Lung microvascular endothelial cell (primary cell): ENCODE measurements around the gene SLX4. TPM values are rescaled to one million over a fixed set of nuclear protein-coding genes. Genes with fewer than 3 reads are reported as not detected.

ENCODE experiments used
- DNase-seq, 2 donors: peaks; one replicate each; pipeline versions ENCODE4 v3.0.0 to v3.0.0-alpha.2; 2010; ENCODE audit warnings: low read depth in 2 of 2
- total RNA-seq: library from RNA; depleted of rRNA; stranded (reverse); fragments of >200 nt; gene quantifications from 2 replicates; pipeline ENCODE4 v1.2.1, GENCODE V29; 2014

Gene SLX4
- total RNA-seq, 1 donor from 2014 or later: 1.8 TPM

DNA sequence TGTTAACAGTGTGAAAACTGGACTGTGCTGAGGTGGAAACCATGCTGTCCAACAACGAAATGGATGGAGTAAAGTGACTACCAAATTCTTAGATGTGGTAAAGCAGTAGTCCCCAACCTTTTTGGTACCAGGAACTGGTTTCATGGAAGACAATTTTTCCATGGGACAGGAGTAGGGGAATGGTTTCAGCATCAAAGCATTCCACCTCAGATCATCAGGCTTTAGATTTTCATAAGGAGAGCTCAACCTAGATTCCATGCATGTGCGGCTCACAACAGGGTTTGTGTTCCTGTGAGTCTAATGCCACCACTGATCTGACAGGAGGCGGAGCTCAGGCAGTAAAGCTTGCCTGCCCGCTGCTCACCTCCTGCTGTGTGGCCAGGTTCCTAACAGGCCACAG, 11.5 kb downstream of the SLX4 start:
- DNase-seq: no peak

- no peak for DNase-seq
Observed at GRCh38 chr16:3599121-3599520, 12.3 kb downstream of the SLX4 start.

DNA sequence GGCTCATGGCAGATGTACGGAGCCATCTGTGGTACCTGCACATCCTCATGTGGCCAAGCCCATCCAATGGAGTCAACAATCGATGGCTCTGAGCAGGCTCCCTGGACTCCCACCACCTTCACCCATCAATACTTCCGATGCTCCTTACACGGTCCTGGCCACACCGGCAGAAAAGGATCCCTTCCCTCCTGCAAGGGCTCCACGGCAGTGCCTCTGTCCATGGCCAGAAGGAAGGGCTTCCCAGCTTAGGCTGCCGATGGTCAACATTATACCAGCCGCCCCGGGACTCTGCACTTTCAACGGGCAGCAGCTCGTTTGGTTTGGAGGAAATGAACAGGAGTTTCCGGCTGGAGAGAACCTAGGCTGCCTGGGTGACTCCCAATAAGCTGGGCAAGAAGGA, 13.2 kb downstream of the SLX4 start:
- DNase-seq: no peak

DNA sequence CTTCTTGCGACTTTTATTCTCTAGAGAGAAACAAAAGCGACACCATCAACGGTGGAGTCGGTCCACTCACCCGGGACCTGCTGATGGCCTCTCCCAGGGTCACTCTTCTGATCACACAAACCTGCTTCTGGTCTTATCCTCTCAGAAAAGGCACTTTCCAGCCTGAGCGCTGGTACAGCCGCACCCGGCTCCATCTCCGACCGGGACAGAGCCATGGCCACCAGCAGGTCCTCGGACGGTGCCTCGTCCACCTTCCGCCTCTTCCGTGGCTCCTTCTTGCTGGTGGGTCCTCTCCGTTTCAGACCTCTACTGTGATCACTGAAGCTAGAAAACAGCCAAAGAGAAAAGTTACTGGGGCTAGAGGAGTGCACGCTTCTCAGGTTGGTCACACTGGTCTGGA, 13.7 kb downstream of the SLX4 start:
- DNase-seq: no peak

DNA sequence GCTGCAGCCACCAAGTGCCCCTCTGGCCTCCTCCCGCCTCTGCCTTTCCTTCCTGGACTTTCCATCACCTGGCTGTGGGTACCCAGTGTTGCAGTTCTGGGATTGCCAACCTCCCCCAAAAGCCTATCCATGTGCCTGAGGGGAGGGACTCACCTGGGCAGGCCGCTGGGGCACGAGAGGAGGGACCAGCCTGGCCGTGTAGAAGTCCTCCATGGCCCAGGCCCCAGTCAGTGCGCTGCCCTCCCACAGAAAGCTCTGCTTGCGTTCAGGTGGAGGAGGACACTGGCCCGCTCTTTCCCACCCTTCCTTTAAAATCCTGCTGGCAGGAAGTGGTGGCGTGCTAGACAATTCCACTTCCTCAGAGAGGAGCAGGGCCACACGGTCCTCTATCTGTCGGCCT, 14.2 kb downstream of the SLX4 start:
- DNase-seq: no peak

DNA sequence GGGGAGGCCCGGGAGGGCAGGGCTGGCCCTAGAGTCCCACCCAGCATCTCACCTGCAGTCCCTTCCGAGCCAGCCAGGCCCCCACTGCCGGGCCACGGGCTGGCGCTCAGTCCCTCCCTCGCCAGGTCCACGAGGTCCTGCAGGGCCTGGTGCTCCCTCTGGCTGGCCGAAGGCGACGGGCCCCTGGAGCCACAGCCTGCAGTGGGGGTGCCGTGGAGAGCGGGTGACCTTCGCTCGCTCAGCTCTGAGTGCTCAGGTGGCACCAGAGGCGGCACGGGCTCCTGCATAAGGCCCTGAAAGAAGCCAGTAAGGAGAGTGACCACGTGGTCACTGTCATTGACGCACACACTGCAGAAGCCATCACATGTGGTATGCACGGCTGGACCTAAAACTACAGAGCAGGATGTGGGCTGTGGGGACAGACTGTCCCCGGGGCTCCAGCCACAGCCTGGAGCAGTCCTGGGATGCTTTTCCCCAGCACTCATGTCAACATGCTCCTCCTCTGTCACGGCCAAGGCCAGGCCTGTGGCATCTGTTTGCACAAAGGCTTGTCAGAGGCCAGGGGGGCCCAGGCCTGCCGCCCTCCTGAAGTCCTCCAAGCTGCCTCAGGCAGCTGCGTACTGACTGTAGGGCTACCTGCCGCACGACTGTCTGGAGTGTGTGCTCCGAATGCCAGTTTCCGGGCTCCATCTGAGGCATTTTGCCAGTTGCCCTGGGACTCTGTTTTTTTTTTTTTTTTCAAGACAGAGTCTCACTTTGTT, 15.1 kb downstream of the SLX4 start:
- no peak for DNase-seq

DNA sequence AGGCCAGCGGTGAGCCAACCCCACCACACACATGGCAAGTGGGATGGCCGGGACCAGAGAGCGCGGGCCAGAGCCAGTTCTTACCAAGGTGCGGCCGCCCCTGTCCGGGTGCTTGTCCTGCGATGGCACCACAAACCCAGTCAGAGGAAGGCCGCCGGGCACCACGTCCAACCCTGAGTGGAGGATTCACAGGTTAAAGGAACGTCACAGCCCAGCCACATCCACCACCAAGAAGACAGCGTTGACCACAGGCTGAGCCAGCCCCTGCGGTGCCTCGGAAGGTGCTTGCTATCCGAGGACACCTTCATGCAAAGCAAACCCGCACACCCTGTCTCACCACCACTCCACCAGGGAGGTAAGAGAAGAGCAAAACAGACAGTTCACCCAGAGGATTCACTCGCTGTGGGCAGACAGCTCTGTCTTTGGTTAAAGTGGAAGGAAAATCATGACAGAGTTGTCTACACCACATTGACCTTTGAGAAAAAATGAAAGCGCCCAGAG, 15.8 kb downstream of the SLX4 start:
- no peak for DNase-seq

GRCh38 chr16:3595110-3595486, 16.3 kb downstream of the SLX4 start:
- DNase-seq: no peak

- no peak for DNase-seq
Observed at GRCh38 chr16:3594316-3595109, 16.9 kb downstream of the SLX4 start.

DNA sequence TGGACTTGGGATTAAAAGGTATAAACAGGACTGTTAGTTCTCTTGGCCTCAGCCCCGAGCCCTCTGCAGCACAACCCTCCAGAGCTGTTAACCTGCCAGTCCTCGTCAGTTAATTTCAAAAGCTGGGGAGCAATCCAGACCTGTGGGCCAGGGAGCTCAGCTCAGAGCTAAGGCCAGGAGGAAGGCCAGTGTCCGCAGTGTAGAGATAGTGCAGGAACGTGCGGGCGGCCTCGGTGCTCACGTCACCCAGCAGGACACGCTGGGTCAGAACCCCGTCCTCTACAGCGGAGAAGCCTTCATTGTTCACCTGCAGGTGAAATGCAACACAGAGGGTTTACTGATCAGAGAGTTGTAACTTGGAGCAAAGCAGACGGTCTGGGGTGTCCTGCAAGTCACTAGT, 18.8 kb downstream of the SLX4 start:
- DNase-seq: no peak

GRCh38 chr16:3591991-3592390, 19.4 kb downstream of the SLX4 start:
- DNase-seq: no peak

GRCh38 chr16:3591436-3591803, 20.0 kb downstream of the SLX4 start:
- DNase-seq: no peak

DNA sequence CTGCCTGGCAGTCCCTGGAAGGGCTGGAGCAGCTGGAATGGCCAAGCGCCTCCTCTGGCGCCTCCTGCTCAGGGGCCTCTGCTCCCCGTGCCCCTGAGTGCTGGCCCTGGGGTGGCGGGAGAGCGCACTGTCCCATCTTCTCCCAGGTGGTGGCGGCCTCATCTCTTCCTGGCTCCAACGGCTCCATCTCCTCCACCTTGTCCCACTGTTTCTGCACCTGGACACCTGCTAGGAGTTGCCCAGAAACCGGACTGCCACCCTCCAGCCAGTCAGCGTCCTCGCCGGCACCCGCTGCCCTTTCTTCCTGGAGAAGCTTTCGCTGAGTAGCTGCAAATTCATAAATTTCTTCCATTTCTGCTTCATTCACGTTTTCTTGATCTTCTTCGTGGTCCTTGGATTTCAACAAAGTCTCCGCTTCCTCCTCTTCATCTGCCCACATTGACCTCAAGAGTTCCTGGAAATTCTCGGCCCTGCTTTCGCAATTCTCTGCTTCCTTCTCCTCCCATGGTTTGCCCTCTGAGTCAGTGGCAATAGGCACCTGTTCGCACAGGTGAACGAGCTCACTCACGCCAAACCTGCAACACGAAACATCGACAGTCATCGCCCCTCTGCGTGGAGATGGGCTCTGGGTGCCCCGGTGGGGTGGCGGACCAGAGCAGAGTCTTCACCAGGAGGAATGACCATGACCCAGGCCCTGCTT, 20.5 kb downstream of the SLX4 start:
- no peak for DNase-seq

DNA sequence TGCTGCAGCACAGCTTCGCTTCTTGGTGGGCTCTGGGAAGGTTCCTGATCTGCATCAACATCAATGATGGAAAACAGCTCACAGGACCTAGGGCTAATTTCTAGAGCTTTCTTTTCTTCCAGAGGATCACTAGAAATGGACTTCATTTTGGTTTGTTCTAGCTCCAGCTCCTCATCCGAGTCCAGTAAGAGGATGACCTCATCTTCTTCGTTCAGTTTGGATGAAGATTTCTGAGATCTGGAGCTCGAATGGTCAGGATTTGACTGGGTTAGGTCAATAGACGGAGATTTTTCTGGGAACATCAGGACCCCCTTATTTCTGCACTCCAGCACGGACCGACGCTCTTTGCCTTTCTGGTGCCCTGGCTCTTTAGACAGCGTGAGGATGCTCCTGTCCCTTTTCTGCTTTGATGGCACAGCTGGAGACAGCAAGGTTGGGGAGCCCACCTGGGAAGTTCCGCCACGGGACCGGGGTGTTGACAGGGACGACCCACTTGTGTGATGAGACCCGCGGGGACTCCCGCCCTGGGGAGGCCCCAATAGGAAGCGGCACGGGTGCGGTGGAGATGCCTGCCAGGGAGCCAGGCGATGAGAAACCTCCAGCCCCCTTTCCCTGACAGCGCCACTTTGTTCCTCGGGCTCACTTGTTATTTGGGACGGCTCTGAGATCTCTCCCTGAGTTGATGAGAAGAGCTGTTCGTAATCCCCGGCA, 21.3 kb downstream of the SLX4 start:
- DNase-seq: no peak

- DNase-seq: no peak
Observed at GRCh38 chr16:3589441-3589921, 21.9 kb downstream of the SLX4 start.

DNA sequence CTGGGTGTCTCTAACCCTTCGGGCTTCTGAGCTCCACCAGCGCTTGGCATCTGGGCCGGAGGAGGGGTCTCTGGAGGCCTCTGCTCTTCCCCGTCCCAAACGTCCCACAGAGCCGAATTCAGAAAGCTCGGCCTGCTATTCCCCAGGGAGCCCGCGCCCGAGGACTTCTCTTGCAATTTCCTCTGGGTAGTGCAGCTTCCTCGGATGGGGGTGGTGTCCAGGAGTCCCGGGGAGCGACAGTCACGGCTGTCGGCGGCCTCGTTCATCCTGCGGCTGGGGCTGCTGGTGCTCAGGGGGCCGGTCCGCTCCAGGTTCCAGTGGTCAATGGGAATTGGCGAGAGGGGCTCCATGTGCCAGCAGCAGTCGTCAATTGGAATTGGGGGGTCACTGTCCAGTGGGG, 22.4 kb downstream of the SLX4 start:
- no peak for DNase-seq

DNA sequence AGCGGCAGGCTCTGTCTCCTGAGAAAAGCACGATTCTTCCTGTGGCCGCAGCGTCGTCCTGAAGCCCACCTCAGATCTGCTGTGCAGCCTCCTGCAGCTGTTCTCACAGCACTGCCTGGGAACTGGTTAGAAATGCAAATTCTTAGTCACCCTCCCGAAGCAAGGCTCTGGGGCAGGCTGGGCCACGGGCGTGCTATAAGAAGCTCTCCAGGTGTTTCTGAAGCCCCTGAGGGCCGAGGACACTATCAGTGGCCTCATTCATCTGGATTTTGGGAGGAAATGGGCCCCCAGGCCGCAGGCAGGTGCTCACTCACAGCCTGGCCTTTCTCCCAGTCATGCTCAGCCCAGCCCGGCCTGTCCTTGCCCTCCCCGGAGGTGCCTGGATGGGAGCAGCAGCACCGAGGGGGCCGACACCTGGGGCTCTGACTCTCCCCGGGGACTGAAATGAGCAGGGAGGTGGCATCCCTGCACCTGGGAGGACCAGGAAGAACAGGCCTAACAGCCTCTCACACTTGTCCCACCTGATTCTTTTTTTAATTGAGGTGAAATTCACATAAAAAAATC, 23.8 kb downstream of the SLX4 start:
- DNase-seq: no peak

DNA sequence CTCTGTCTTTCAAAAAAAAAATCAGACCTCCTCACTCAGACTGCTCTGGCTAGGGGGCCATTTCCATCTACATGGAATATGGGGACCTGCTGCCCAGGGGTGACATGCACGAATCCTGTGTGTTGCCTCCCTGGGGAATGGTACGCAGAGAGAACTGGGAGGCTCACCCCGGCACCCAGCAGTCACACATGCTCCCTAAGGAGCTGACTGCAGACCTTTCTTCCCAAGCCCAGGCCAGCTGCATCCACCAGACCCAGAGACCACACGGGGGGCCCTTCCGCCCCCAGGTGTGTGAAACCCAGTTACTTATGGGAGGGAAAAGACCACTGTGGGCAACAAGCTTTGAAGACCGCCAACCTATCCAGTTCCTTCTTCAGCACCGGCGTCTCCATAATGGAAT, 27.0 kb downstream of the SLX4 start:
- DNase-seq: no peak

DNA sequence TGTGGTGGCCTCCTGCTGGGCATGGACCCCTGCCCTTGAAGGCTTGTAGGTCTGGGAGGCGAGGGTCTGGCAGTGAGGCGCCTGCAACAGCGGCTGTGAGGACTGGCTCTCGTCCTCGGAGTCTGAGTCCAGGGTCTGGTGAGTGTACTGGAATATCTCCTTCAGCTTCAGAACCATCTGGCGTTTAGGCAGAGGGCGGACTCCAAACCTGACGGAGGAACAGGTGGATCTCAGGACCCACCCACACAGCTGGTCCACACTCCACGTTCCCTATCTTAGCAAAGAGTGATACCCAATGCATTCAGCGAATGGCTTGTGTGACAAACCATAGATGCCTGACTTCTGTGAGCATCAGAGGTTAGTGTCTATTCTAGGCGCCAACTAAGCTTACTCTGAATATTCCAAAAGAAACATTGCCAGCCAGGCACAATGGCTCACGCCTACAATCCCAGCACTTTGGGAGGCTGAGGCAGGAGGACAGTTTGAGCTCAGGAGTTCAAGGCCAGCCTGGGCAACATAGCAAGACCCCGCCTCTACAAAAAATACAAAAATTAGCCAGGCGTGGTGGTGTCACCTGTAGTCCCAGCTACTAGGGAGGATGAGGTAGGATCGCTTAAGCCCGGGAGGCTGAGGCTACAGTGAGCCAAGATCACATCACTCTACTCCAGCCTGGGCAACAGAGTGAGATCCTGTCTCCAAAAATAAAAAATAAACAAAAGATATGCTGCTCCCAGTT, 27.9 kb downstream of the SLX4 start:
- DNase-seq: no peak
